Stimulated activated CD4-positive, alpha-beta T cell treated with anti-CD3 and anti-CD28 coated beads, Interleukin-1b, Interleukin-23, amount 100 ng/mL, for 24 hours (primary cell): Measurements from ENCODE around the gene TOM1L2.
"Not testable (repeated sequence)": the region's sequence is repeated elsewhere in the genome, so short reads cannot be mapped to it uniquely, and the experiment has no call there.

Experiments used
- DNase-seq, 4 experiments: peaks; one replicate each; pipeline ENCODE4 v3.0.0-alpha.2; 2020; ENCODE audit warnings: low read depth in 4 of 4, low spot score in 1 of 4

The TOM1L2 gene

DNA sequence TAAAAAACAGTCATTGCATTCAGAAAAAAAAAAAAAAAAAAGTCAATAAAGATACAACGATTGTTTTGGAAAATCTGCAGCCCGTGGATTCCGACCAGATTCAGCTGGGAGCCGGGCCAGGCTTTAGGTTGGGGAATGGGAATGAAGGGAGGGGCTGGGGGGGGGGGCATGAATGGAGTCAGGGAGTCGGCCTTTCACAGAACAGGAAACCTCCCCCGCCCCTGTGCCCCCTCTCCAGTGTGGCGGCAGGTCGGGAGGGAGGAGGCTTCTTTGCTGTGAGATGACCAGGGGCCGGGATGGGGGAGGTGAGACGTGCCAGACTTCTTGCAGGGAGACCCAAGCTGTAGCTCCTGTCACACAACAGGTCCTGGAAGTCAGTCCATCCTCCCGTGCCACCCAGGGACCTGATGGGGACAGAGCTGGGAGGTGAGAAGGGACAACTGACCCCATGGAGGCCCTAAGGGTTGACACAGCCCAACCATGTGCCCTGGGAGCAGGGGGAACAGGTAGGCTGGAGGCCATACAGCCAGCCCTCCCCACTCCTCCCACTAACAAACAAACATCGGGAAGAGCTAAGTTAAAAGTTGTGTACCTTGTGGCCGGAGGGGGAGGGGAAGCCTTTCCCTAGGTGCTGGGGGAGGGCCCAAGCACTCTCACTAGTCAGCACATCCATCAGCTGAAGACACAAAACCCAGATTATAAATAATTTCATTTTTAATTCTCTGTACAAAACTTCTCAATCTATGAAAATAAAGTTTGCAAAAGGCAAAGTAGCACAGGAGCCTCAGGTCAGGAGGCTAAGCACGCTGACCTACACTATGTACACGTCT, 160.6 kb downstream of the TOM1L2 start:
- no peak for DNase-seq

DNA sequence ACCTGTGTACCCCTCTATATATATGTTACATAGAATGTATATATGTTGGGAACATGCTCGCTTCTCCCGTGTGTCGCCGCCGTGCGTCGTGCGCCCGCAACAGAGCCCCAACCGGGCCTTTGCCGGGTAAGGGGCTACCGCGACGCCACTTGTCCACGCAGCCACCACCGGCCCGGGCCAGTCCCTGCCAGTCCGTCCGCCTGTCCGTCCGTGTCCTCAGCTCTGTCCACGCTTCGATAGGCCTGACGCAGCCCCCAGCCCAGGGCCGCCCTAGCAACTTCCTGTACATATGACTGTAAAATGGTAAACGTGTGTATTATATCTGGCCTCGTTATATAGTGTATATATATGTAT, 161.3 kb downstream of the TOM1L2 start:
- DNase-seq: no peak

DNA sequence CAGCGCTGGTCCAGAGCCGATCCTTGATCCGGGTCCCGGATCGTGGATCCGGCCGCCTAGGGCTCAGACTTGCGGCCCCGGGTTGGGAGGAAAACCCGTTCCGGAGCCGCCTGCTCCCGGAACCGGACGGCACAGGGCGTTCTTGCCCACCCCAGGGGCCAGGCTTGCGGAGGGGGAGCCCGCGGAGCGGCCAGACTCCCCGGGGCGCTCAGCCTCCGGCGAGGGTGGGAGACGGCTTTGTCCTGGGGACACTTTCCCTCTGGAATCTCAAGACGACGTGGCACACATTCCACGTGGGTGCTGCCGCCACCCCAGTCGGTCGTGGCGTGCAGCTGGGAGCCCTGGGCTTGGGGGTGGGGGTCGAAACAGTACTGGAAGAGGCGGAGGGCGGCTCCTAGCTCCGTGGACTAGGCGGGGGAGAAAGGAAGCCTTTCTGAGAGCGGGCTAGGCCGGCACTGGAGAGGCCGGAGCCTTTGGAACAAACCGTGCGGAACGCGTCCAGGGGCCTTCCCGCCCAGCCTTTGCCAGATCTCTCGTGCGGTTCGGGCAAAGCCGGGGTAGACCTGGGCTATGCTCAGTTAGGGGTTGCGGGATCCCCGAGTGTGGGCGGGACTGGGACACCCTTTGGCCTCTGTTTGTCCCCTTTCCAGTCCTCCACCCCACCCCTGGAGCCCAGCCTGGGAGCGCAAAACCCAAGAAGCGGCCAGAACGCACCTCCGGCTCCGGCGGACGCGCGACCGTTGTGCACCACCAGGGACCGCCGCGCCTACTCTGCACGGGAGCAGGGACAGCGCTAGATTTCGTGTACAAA, 161.9 kb downstream of the TOM1L2 start:
- DNase-seq: no peak

DNA sequence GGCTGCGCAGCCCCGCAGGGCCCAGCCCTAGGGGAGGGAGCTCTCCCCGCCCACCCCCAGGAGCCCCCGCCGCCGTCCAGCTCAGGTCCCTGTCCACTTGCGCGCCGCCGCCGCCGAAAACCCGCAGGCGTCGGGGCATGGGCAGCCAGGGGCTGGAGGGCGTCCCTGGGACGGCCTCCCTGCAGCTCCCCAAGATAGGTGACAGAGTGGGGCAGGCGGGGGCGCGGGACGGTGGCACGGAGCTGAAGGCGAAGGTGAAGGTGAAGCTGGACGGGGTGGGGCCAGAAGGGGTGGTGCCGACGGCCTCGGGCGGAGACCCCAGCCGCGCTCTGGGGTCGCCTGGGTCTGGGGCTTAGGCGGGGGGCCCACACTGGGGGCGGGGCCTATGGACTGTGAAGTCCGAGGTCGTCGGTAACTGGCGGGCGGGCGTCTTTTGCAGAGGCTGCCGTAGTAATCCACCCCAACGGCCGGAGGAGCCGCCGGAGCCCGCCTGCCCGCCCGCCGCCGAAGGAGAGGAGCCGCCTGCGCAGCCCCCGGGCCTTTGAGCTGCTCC, 162.6 kb downstream of the TOM1L2 start:
- DNase-seq: no peak

DNA sequence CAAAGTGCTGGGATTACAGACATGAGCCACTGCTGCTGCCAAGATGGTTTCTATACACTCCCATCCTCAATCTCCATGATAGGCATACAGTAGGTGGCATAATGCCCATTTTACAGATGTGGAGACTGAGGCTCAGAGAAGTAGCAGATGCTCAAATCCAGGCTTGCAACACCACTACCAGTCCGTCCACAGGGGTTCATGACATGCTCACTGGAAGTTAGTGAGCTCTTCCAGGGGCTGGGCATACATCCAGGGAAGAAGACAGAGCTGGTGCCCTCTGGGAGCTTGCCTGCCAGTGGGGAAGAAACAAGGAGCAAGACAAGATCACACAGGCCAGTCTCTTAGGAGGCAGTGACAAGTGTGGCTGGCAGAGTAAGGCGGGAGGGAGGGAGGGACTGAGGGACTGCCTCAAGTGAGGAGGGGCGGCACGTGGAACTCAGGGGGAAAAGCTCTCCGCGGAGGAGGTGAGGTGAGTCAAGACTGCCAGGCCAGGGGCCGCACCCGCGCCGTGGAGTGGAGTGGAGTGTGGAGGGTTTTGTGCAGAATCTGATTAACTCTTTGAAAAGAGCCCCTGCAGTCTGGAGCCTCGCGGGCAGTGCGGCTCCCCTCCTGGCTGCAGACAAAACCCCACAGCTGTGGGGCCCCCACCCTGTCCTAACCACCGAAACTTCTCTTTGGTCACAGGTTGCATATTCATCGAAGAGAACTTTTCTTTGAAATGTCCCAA, 163.3 kb downstream of the TOM1L2 start:
- no peak for DNase-seq

- not testable (repeated sequence) for DNase-seq
Measured at GRCh38 chr17:17808200-17808599, 164.0 kb downstream of the TOM1L2 start.

DNA sequence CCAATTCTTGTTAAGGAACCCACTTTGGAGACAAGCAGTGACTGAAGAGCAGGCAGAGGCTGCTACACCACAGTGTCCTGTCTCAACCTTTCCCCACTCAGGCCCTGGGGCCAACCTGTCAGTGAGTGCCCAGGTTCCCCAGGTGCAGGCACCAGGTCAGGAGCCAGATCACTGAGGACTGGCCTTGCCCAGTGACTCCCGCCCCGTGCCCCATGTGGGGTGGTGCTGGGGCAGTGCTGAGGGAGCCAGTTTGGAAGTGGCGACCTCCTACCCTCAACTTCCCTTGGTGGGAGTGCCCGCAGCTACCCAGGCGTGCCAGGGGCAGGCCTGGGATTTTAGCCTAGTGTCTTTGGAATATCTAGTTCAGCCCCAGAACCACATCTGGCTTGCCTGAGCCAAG, 164.8 kb downstream of the TOM1L2 start:
- no peak for DNase-seq

GRCh38 chr17:17806611-17807274, 165.5 kb downstream of the TOM1L2 start:
- no peak for DNase-seq

DNA sequence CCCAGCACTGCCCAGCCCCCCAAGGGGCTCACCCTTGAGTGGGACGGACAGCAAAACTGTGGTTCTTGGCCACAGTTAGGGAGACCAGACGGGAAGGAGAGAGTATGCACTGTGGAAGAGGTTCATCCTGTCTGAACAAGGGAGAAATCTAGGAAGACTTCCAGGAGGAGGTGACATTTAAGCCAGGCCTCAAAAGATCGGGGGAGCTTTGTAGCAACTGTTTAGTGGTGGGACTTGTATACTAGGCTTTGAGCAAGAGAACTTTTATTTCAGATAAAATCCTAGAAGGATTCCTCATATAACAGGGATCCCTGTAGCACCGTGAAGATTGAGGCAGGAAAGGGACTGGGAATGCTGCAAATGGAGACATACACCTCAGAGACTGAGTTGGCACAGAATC, 166.2 kb downstream of the TOM1L2 start:
- DNase-seq: no peak

- no peak for DNase-seq
Measured at GRCh38 chr17:17805575-17805974, 166.6 kb downstream of the TOM1L2 start.

DNA sequence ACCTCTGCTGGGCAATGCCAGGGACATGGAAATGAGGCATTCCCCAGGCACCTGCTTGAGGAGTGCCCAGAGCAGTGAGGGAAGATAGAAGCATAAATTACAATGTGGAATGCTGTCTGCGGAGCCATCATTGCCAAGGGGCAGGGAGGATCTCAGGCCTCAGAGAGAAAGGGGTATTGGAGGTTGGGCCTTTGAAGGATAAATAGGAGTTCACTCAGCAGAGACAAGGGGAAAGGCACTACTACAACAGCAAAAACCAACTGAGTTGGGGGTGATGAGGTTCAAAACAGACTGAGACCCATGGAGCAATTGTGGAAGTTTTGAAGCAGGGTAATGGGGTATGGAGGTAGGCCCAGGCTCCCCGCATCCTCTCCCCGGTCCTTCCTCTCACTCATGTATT, 168.2 kb downstream of the TOM1L2 start:
- DNase-seq: no peak

DNA sequence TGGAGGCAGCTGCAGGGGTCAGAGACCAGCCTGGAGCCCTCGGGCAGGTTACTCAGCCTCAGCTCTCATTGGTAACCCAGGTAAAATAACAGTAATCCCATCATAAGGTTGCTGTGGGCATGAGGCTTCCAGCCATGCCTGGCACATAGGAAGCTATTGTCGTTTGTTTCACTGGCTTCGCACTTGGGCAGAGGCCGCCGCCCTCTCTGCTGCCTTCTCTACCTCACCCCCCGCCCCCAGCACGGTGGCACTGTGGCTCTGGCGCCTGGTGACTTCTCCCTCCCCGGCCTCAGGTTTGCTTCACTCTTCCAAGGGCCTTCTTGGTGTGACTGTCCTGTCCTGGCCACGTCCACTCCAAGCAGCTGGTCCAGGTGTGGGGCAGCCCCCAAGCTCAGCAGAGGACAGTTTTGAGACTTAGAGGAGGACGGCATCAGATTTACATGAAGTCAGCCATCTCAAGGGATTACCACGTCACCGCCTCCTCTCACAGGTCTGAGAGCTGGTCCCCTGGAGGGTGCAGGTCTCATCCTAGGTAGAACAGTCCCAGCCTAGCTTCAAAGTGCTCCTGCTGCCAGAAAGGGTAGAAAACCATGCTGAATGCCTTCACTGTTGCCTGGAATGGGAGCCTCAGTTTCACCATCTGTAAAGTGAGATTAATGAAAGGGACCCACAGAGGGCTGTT, 170.3 kb downstream of the TOM1L2 start:
- no peak for DNase-seq

GRCh38 chr17:17800504-17801021, 171.6 kb downstream of the TOM1L2 start:
- no peak for DNase-seq

- no peak for DNase-seq
Measured at GRCh38 chr17:17798573-17799255, 173.5 kb downstream of the TOM1L2 start.

DNA sequence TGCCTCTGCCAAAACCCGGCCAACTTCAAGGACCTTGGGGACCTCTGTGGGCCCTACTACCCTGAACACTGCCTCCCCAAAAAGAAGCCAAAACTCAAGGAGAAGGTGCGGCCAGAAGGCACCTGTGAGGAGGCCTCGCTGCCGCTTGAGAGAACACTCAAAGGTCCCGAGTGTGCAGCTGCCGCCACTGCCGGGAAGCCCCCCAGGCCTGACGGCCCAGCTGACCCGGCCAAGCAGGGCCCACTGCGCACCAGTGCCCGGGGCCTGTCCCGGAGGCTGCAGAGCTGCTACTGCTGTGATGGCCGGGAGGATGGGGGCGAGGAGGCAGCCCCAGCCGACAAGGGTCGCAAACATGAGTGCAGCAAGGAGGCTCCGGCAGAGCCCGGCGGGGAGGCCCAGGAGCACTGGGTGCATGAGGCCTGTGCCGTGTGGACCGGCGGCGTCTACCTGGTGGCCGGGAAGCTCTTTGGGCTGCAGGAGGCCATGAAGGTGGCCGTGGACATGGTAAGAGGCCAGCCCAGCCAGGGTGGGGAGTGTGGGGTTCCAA, 174.1 kb downstream of the TOM1L2 start:
- DNase-seq: no peak

DNA sequence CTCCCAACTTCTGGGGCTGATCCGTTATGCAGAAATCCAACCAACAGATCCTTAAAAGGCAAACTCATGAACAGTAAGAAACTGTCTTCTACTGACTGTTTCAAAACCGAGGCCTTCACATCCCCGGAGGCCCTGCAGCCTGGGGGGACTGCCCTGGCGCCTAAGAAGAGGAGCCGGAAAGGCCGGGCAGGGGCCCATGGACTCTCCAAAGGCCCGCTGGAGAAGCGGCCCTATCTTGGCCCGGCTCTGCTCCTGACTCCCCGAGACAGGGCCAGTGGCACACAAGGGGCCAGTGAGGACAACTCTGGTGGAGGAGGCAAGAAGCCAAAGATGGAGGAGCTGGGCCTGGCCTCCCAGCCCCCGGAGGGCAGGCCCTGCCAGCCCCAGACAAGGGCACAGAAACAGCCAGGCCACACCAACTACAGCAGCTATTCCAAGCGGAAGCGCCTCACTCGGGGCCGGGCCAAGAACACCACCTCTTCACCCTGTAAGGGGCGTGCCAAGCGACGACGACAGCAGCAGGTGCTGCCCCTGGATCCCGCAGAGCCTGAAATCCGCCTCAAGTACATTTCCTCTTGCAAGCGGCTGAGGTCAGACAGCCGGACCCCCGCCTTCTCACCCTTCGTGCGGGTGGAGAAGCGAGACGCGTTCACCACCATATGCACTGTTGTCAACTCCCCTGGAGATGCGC, 174.9 kb downstream of the TOM1L2 start:
- no peak for DNase-seq

GRCh38 chr17:17796787-17797061, 175.5 kb downstream of the TOM1L2 start:
- DNase-seq: no peak

- DNase-seq: no peak
Measured at GRCh38 chr17:17795946-17796786, 176.0 kb downstream of the TOM1L2 start.
